ENCODE measurements around the gene L3MBTL3. TPM values are rescaled to one million over a fixed set of nuclear protein-coding genes. Genes with fewer than 3 reads are reported as not detected.

The L3MBTL3 gene
- total RNA-seq, 4 donors from 2014 or later, result 8.1 to 57.6 (median 21.9) TPM

- WGBS, 2 donors (ENCODE audit: low coverage in 1 of 2), result 79 to 81% methylated on average over 6 of the region's 6 CpGs
- no peaks in the 10 kb centered on the region for H3K36me3 ChIP-seq
- no peaks in the 10 kb centered on the region for H3K4me1 ChIP-seq
- no peak for DNase-seq
- H3K27me3 ChIP-seq, result no peaks in the 10 kb centered on the region
- TF ChIP-seq EP300 (IDR thresholded peaks at IDR 0.05; ENCODE audit: low read depth), result no peak
- no peak for TF ChIP-seq CTCF (IDR thresholded peaks at IDR 0.05)
- TF ChIP-seq POLR2AphosphoS5 (IDR thresholded peaks at IDR 0.05), result no peak
- no peak for TF ChIP-seq POLR2A (IDR thresholded peaks at IDR 0.05)
- intact Hi-C loops (cut with DNase I; ENCODE audit: low total_unique reads), result no loop called here
- H3K4me3 ChIP-seq, result no peak overlapping the region
- in situ Hi-C loops (cut with MboI; ENCODE audit: low pct_ligation_motif_present in 1 of 4, low pct_unique_long_range_greater_than_20kb in 1 of 4, low sequenced_read_pairs in 3 of 4), result no loop called here
- H3K9me3 ChIP-seq, result no peaks in the 10 kb centered on the region
- H3K27ac ChIP-seq, result no peak overlapping the region
These were observed 99.9 kb downstream of the L3MBTL3 start for GRCh38 chr6:130118236-130118635.

- intact Hi-C loops (cut with DNase I; ENCODE audit: low total_unique reads), result no loop called here
- TF ChIP-seq EP300 (IDR thresholded peaks at IDR 0.05; ENCODE audit: low read depth), result no peak
- TF ChIP-seq CTCF (IDR thresholded peaks at IDR 0.05), result no peak
- no peak for TF ChIP-seq POLR2AphosphoS5 (IDR thresholded peaks at IDR 0.05)
- TF ChIP-seq POLR2A (IDR thresholded peaks at IDR 0.05), result no peak
These were observed 100.8 kb downstream of the L3MBTL3 start for GRCh38 chr6:130119211-130119610.

GRCh38 chr6:130120731-130121130 is 102.3 kb downstream of the L3MBTL3 start:
- intact Hi-C loops (cut with DNase I; ENCODE audit: low total_unique reads), result no loop called here
- in situ Hi-C loops (cut with MboI; ENCODE audit: low pct_ligation_motif_present in 1 of 4, low pct_unique_long_range_greater_than_20kb in 1 of 4, low sequenced_read_pairs in 3 of 4), result no loop called here
- no peak overlapping the region for H3K4me3 ChIP-seq
- H3K4me1 ChIP-seq, result no peaks in the 10 kb centered on the region
- TF ChIP-seq POLR2AphosphoS5 (IDR thresholded peaks at IDR 0.05), result no peak
- no peak for TF ChIP-seq CTCF (IDR thresholded peaks at IDR 0.05)
- no peak for TF ChIP-seq EP300 (IDR thresholded peaks at IDR 0.05; ENCODE audit: low read depth)
- TF ChIP-seq POLR2A (IDR thresholded peaks at IDR 0.05), result no peak
- no peaks in the 10 kb centered on the region for H3K9me3 ChIP-seq
- H3K27me3 ChIP-seq, result no peaks in the 10 kb centered on the region
- H3K27ac ChIP-seq, result no peak overlapping the region
- H3K36me3 ChIP-seq, result no peaks in the 10 kb centered on the region
- DNase-seq, result no peak

More at GRCh38 chr6:130119211-130119610, 100.8 kb downstream of the L3MBTL3 start:
- no peaks in the 10 kb centered on the region for H3K36me3 ChIP-seq
- in situ Hi-C loops (cut with MboI; ENCODE audit: low pct_ligation_motif_present in 1 of 4, low pct_unique_long_range_greater_than_20kb in 1 of 4, low sequenced_read_pairs in 3 of 4), result no loop called here
- no peaks in the 10 kb centered on the region for H3K9me3 ChIP-seq
- H3K4me3 ChIP-seq, result no peak overlapping the region
- no peak for DNase-seq
- WGBS, 2 donors (ENCODE audit: low coverage in 1 of 2), result 83 to 95% methylated on average over 1 of the region's 1 CpG
- no peaks in the 10 kb centered on the region for H3K27me3 ChIP-seq
- no peak overlapping the region for H3K27ac ChIP-seq
- no peaks in the 10 kb centered on the region for H3K4me1 ChIP-seq

- WGBS, 2 donors (ENCODE audit: low coverage in 1 of 2), result 72 to 77% methylated on average over 2 of the region's 2 CpGs
- no peak for DNase-seq
- in situ Hi-C loops (cut with MboI; ENCODE audit: low pct_ligation_motif_present in 1 of 4, low pct_unique_long_range_greater_than_20kb in 1 of 4, low sequenced_read_pairs in 3 of 4) (no loop called here), intact Hi-C loops (cut with DNase I; ENCODE audit: low total_unique reads) (no loop called here)
- H3K27ac ChIP-seq, result no peak overlapping the region
- H3K4me1 ChIP-seq, result no peaks in the 10 kb centered on the region
- no peak overlapping the region for H3K4me3 ChIP-seq
- no peaks in the 10 kb centered on the region for H3K27me3 ChIP-seq
- no peaks in the 10 kb centered on the region for H3K36me3 ChIP-seq
- no peaks in the 10 kb centered on the region for H3K9me3 ChIP-seq
- no peak for TF ChIP-seq POLR2AphosphoS5 (IDR thresholded peaks at IDR 0.05)
- TF ChIP-seq POLR2A (IDR thresholded peaks at IDR 0.05), result no peak
- TF ChIP-seq EP300 (IDR thresholded peaks at IDR 0.05; ENCODE audit: low read depth), result no peak
- TF ChIP-seq CTCF (IDR thresholded peaks at IDR 0.05), result no peak
These were observed 103.9 kb downstream of the L3MBTL3 start for GRCh38 chr6:130122243-130122642.

All from transverse colon (tissue), 4 donors.